ENCODE data around the gene TMEM108.

- TF ChIP-seq CTCF (IDR thresholded peaks at IDR 0.05; ENCODE audit: low read depth, low read length, poor library complexity, severe bottlenecking) (no peak), EZH2phosphoT487 (IDR thresholded peaks at IDR 0.05; ENCODE audit: borderline replicate concordance, low read length) (no peak)
These were observed 251.1 kb downstream of the TMEM108 start for GRCh38 chr3:133289322-133289721.
